Activated T-helper 1 cell treated with anti-CD3 and anti-CD28 coated beads, Interleukin-2, amount 50 U/mL, for 16 hours (primary cell): Measurements from ENCODE around the gene TGM1.
"Not testable (repeated sequence)": the region's sequence is repeated elsewhere in the genome, so short reads cannot be mapped to it uniquely, and the experiment has no call there.

Experiments
- DNase-seq, 2 donors: peaks; one replicate each; pipeline ENCODE4 v3.0.0-alpha.2; 2020; ENCODE audit warnings: low read depth in 1 of 2, low spot score in 1 of 2

Gene TGM1

DNA sequence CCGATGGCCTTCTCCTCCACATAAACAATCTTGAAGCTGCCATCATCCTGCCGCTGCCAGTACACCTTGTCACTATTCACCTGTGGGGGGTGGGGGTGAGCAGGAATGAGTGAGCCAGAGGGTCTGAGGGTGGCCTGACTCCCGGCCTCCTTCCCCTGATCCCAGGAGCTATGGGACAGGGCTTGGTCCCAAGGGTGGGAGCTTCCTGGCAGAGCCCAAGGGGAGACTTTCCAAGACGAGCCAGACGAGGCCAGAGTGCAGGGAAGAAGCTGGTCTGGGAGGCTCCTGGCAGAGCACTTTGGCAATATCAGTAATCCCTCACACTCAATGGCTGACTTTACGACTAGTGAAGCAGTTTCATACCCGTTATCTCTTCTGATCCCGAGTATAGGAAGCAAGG lies 7.5 kb downstream of the TGM1 start:
- no peak for DNase-seq

DNA sequence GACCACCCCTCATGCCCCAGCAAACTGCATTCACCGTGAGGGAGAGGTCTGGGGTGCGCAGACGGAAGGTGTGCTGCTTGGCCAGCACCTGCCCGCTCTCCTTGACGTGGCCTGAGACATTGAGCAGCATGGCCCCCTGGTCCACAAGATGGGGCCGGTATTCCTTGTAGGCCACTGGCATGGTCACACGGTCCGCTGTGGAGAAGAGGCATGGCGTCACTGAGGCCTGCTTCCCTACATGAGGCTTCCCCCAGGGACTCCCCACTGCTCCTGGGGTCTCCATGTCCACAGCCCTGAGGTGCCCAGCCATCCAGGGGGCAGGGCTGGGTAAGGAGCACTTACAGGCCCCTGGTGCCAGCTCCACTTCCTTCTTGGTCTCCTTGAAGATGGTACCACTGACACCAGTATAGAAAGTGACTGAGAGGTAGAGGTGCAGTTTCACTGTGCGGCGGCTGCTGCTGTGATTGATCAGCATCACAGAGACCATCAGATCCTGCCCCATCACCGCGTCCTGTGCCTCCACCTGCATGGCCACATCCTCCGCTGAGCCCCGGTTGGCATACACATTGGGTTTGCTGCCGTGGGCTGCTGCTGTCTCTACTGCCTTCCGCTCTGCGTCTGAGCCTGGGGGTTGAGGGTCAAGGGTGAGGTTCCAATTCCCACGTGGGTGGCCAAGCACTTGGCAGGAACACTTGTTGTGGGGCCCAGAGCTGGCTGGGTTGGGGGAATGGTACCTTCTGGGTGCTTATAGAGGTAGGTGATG lies 8.2 kb downstream of the TGM1 start:
- no peak for DNase-seq

DNA sequence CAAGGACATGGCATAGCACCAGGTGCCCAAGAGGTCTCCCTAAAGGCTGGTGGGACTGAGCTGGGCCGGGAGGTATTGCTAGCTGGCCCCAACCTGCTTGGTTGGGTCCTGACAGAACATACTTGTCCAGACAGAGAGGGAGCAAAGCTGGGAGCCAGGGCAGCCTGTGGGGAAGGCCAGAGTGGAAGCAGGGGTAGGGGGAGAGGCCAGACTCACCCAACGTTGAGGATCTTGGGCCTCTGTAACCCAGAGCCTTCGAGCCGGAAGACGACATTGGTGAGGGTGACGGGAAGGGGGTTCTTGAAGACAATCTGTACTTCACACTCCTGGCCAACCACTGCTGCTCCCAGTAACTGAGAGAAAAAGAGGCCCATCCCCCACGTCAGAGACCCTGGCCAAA lies 9.0 kb downstream of the TGM1 start:
- no peak for DNase-seq

DNA sequence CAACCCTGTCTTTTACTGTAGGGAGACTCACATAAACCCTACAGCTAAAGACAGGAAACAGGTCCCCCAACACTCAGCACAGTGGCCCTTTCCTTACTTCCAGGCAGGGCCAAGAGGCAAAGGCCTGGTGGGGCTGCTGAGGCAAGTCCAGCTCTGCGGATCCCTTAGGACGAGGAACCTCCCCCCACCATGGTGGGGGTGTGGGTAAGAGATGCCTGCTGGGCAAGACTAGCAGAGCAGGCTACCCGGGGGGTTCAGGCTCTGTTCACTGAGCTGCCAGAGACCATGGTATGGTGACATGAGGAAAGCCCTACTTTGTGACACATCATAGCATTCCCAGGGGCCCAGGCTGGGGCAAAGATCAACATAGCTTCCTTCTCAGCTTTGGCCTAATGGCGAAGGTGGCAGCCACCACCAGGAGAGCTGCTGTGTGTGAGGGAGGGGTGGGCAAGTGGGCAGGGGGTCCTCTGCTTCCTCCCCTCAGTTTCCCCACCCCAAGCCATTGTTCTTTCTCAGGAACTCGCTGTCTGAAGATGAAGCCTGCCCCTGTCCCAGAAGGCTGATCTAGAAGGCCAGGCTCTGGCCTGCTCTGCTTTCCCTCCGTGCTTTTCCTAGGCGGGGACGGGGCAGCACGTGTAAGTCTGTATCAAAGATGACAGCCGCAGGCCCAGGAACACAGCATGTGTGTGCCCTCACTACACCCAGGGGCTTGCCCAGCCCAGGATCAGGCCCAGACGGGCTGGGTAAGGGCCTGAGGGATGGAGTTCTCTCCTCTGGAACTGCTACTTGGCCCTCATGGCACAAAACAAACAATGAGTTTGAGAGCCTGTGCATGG lies 10.5 kb downstream of the TGM1 start:
- no peak for DNase-seq

DNA sequence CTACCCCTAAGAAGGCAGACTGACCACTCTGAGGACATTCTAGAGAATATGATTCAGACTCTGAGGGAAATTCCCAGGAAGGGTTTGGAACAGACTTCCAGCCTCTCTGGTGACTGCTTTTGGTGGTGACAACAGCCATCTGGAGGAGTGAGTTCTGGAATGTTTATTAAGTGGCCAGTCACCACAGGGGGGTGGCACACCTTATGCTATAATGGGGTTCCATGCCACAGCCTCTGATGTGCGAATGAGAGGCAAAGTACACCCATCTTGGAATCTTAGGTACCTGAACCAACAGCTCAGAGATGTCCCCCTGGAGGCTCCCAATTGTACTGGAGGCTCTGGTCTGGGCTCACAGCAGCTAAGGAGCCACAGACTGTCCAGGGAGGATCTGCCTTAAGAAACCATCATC lies 11.1 kb downstream of the TGM1 start:
- DNase-seq: no peak

DNA sequence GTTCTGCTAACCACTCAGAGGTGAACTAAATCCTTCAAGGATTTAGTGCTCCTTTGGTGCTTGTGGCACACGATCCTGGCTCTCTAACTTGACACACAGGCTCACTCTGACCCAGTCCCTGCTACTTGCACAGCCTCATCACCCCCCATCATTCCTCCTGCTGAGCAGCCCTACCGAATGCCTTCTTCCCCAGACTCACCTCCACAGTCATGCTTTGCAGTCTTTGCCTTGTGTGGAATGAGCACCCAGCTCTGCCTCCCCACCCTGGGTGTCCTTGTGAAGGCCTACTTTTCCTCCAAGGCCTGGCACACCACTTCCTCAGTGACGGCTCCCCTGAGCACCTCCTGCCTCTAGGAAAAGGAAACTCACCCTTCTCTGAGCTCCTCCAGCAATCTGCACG lies 12.6 kb downstream of the TGM1 start:
- no peak for DNase-seq

DNA sequence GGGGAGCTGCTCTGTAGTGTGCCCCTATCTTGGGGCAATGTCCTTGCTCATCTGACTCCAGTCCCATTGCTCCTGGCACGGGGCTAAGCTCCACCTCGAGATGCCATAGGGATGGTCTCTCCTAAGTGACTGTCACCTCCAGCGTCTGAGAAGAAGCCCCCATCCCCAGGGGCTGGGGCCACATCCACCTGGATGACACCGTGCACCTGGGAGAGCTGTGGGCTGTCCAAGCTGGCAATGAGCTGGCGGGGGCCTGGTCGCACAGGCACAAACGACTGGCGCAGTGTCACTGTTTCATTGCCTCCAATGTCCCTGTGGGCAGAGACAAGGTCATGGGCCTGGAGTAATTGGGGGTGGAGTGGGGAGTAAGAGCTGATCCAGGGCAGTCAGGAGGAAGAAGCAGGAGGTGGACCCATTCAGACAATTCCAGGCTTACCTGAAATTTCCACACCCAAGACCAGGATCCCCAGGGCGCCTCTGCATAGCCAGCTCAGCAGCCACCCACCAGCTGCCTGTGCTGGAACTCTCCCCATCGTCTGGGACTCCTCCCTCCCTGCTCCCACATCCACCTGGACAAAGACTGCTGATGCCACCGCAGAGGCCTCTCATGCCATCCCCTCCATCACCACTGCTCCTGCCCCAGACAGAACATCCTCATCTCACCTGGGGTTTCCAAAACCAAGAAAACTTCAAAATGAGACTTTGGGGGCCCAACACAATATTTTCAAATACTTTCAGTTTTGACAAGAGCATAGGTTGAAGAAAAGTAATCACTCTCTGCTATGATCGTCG lies 13.6 kb downstream of the TGM1 start:
- no peak for DNase-seq

DNA sequence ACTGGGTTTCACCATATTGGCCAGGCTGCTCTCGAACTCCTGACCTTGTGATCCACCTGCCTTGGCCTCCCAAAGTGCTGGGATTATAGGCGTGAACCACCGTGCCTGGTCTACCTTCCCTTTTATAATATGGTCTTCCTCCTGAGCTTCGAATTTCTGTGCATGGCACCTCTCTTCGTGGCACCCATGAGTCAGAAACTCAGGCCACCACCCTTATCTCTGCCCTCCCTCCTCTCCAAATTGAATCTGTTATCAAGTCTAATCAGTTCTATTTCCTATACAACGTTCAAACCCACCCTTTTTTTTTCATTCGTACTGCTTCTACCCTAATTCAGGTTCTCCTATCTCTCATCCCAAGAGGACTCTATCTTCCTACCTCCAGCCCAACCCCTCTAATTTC lies 15.6 kb downstream of the TGM1 start:
- no peak for DNase-seq

DNA sequence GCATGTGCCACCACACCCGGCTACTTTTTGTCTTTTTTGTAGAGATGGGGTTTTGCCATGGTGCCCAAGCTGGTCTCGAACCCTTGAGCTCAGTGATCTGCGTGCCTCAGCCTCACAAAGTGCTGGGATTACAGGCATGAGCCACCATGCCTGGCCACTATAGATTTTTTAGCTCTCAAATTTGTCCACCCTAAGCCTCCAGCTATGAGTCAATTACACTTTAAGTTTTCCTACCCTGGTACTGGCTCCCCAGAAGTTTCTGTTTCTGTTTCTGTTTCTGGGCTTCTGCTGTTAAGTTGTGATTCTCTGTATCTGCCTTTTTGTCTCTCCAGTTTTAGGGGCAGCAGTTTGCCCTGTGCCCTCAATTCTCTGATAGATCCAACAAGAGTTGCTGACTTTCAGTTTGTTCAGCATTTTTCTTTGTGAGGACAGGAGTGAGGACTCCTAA lies 16.2 kb downstream of the TGM1 start:
- DNase-seq: no peak

DNA sequence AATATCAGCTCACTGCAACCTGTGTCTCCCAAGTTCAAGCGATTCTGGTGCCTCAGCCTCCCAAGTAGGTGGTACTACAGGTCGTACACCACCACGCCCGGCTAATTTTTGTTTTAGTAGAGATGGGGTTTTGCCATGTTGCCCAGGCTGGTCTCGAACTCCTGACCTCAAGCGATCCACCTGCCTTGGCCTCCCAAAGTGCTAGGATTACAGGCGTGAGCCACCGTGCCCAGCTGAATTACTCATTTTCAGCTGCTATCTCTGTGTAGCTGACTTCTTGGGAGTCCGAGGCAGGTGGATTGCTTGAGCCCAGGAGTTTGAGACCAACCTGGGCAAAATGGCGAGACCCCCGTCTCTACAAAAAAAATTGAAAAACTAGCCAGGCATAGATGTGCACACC lies 17.6 kb downstream of the TGM1 start:
- not testable (repeated sequence) for DNase-seq

DNA sequence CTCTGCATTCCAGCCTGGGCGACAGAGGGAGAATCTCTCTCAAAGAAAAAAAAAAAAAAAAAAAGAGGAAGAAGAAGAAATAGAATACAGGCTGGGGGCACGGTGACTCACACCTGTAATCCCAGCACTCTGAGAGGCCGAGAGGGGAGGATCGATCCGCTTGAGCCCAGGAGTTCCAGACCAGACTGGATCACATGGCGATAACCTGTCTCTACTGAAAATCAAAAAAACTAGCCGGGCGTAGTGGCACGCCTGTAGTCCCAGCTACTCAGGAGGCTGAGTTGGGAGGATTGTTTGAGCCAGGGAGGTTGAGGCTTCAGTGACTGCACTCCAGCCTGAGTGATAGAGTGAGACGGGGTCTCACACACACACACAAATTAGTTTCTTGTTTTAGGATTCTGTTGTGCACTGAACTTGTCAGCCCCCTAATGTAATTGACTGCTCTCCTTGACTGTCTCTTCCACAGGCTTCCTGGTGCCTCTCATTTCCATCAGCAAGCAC lies 19.6 kb downstream of the TGM1 start:
- no peak for DNase-seq

DNA sequence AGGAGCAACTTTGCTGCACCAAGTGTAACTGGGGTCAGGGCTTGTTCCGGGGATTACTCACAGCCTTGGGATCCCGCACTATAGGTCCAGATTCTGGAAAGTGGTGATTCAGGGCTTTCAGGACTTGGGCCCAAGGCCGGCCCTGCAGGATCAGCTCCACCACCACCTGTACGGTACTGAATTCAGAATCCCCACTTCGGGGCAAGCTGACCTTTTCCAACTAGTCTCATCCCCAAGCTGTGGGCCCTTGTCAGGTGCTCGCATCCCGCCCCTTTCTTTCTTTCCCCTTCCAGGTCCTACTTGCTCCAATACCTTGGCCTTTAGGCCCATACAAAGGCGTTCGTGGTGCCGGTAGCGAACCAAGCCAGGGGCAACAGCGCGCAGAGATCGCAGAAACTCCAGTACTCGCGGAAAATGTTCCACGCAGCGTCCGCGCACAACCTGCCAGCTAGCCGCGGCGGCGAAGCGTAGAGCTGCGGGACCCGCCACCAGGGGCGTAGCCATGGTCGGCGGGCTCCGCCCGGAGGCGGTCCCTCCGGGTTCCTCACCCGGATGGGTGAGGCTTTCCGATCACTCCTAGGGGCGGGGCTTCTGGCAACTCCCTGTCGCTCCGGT lies 21.0 kb downstream of the TGM1 start:
- peak; percentile 84 to 87 for DNase-seq

DNA sequence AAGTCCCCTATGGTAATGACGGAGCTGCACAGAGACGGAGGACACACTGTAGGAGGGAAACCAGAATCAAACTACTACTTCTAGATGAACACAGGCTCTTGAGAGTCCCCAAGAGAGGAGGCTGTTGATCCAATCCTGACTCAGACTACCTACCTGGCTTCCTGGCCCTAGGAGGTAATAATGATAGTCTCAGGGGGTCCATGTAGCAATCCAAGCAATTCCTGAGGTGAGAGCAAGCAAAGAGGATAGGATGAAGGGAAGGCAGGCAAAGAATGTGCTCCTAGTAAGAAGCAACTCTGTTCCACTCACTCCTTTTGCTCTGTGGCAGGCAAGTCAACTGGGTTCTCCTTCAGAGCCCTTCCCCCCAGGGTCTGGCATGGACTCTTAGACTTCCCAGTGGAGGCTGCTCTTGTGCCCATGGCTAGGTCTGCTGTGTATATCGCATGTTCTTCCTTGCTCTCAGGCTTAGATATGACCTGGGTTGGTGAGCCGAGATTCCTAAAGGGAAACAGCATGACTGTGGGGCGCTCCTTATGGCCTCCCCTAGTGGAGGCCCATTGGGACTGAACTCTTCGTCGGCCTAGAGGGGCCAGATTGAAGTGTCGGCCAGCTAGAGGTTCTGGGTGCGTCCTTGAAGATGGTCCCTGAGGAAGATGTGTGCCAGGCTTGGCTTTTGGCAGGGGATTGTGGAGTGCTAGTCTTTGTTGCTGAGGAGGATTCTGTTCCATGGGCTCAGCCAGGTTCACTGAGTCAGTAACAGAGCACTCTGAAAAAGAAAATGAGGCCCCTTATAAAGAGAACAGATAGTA lies 22.7 kb downstream of the TGM1 start:
- no peak for DNase-seq

DNA sequence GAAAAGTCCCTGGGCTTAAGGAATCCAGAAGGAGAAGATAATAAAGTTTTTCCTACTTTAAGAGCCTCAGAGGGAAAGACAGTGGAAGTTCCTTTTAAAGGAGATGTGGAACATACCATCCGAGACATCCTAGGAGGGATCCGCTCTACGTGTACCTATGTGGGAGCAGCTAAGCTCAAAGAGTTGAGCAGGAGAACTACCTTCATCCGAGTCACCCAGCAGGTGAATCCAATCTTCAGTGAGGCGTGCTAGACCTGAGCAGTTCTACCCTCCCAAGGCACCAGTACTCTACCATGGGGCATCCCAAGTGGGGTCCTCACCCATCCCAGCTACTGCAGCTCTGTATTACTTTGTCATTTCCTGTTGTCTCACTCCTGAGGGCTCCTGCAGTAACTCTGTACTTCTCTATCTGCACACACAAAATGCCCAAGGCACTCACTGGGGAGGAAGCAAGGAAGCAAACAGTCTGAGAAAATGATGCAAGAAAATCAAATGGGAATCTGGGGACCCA lies 24.4 kb downstream of the TGM1 start:
- no peak for DNase-seq

DNA sequence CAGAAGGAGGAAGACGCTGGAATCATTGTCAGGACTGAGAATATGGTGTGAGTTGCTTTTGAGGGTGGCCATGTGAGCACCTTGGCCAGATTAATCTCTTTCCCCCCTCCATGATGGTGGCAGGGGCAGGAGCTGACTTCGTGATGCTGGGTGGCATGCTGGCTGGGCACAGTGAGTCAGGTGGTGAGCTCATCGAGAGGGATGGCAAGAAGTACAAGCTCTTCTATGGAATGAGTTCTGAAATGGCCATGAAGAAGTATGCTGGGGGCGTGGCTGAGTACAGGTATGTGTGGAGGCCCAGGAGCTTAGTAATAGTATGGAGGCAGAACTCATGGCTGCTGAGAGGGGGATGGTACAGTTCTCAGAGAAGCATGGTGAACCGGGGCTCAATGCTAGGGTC lies 24.9 kb downstream of the TGM1 start:
- DNase-seq: no peak

DNA sequence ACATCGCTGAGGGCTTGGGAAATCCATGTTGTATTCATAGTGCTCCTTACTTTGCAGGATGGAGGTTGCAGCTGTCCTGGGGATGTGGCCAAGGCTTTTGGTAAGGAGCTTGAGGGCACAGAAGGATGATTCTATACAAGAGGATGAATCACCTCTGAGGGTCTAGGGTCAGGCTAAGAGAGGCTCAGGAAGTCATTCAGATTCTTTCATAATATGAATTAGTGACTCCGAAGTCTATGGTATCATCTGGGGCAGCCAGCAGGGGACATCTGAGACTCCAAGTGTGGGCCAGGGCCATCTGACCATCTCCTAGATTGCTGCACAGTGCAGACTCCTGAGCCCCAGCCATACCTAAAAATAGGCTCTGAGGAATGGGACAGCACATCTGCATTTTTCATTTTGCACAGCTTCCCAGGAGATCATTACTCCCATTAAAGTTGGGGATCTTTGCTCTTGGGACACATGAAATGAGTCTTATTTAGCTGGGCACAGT lies 25.5 kb downstream of the TGM1 start:
- no peak for DNase-seq

DNA sequence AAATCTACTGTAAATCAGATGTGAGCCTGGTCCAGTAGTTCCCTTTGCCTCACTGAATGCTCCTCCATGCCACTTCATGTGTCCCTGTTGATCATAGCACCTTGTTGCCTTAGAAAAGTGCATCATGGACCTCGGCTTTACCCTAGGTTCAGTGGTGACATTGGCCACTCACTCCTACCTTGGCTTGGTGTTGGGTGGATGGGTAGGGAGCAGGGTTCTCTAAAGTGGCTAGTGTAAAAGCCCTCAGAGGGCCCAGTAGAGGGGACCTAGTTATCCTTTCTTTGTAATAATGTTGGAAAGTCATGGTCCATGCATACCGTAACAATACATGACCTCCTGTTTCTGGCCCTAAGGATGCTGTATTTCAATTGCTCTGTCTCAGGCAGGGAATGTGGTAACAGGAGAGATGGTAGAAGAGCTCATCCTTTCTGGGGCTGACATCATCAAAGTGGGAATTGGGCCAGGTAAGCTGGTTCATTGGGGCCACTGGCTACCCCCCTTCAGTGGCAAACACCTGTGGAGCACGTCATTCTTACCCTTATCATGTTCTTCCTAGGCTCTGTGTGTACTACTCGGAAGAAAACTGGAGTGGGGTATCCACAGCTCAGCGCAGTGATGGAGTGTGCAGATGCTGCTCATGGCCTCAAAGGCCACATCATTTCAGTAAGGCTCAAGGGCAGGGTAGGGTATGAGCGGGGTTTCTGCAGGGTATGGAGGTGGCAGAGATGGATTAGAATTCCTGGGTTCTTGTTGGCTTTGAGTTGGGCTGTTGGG lies 26.1 kb downstream of the TGM1 start:
- DNase-seq: no peak

DNA sequence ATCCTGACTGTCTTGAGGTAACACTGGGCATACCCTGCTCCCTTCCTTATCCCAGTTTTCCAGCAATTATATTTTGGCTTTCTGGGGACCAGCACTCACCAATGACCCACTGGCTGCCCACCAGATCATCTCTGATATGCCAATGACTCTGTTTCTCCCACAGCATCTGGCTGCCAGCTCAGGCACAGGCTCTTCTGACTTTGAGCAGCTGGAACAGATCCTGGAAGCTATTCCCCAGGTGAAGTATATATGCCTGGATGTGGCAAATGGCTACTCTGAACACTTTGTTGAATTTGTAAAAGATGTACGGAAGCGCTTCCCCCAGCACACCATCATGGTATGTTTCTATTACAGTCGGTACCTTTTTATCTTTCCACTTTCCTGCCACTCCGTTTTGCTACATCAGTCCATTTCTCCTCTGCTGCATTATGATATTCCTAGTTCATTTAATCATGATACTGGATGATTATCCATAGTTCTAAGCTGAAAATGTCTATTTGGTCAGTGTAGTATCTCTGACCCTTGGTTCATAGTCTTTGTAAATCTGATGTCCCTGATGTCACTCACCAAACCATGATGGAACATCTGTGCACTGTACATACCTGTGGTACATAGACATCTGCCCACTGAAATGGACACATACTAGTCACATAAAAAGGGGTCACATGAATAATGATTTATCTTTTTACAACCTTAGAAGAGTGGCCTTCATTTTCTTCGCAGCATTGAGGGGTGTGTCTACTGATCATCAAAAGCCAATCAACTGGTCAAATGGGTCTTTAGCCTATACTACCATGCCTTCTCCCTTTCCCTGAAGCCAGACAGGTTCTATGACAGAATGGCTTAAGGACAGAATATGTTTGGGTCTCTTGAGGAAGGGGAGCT lies 26.9 kb downstream of the TGM1 start:
- no peak for DNase-seq
